NCI-H345 (cell line): ENCODE results near the gene ORMDL1.
"Not testable (repeated sequence)": the region's sequence is repeated elsewhere in the genome, so short reads cannot be mapped to it uniquely, and the experiment has no call there.

ENCODE experiments used
- DNase-seq: peaks from one replicate; lab custom pipeline; 2025; lab: John Stamatoyannopoulos, UW

Gene ORMDL1

GRCh38 chr2:189770590-189771322 lies 13.4 kb downstream of the ORMDL1 start:
- DNase-seq: no peak

- no peak for DNase-seq
Observed at GRCh38 chr2:189763908-189764661, 20.1 kb downstream of the ORMDL1 start.

- DNase-seq: peak; percentile 95
Observed at GRCh38 chr2:189762551-189763298, 21.4 kb downstream of the ORMDL1 start, which contains the start of gene OSGEPL1. TSS of gene OSGEPL1 (minus strand) at chr2:189762792. CDS start at chr2:189761640, 1,152 bp downstream.

GRCh38 chr2:189762229-189762550 lies 21.9 kb downstream of the ORMDL1 start:
- DNase-seq: no peak

GRCh38 chr2:189760154-189760553 lies 24.0 kb downstream of the ORMDL1 start:
- DNase-seq: not testable (repeated sequence)

- no peak for DNase-seq
Observed at GRCh38 chr2:189756311-189756952, 27.7 kb downstream of the ORMDL1 start.

GRCh38 chr2:189751080-189751658 lies 33.0 kb downstream of the ORMDL1 start:
- DNase-seq: peak; percentile 35

- no peak for DNase-seq
Observed at GRCh38 chr2:189729430-189729829, 54.7 kb downstream of the ORMDL1 start.

GRCh38 chr2:189726849-189727248 lies 57.3 kb downstream of the ORMDL1 start:
- no peak for DNase-seq

GRCh38 chr2:189726271-189726670 lies 57.9 kb downstream of the ORMDL1 start:
- no peak for DNase-seq

- no peak for DNase-seq
Observed at GRCh38 chr2:189723192-189723591, 60.9 kb downstream of the ORMDL1 start.
